Neural cell (in vitro differentiated cells): Measurements from ENCODE around the gene FAM72B.
"Not testable (repeated sequence)": the region's sequence is repeated elsewhere in the genome, so short reads cannot be mapped to it uniquely, and the experiment has no call there.

ENCODE experiments used
- CTCF ChIP-seq: fragments of 450-650 bp; IDR thresholded peaks from 2 replicates; pipeline ENCODE4 v1.5.1; 2014; ENCODE audit warnings: antibody characterized with exemption, mild to moderate bottlenecking, moderate library complexity; ENCODE audit not compliant: poor library complexity, severe bottlenecking
- EP300 ChIP-seq: fragments of 450-650 bp; conservative IDR thresholded peaks from 2 replicates; pipeline ENCODE4 v1.6.1; 2014; ENCODE audit warnings: antibody characterized with exemption, mild to moderate bottlenecking, moderate library complexity; ENCODE audit not compliant: poor library complexity, severe bottlenecking
- EZH2 ChIP-seq: fragments of 200-600, 300-800 bp; shearing (Covaris generic), sonication (generic); IDR thresholded peaks from 2 replicates; pipeline ENCODE4 v1.6.1; 2014; ENCODE audit warnings: antibody characterized with exemption, low read length, borderline replicate concordance, mild to moderate bottlenecking; ENCODE audit not compliant: insufficient read depth, poor library complexity, severe bottlenecking
- REST ChIP-seq: IDR thresholded peaks from 2 replicates; pipeline ENCODE4 v1.6.1; 2012; ENCODE audit warnings: borderline replicate concordance
- SMC3 ChIP-seq: fragments of 450-650 bp; conservative IDR thresholded peaks from 2 replicates; pipeline ENCODE4 v1.6.1; 2014; ENCODE audit warnings: antibody characterized with exemption, mild to moderate bottlenecking, moderate library complexity; ENCODE audit not compliant: poor library complexity
- TAF1 ChIP-seq: IDR thresholded peaks from 2 replicates; pipeline ENCODE4 v1.6.1; 2012; ENCODE audit warnings: low read depth

- not testable (repeated sequence) for TF ChIP-seq CTCF, EZH2, SMC3, REST, EP300, TAF1
Measured at GRCh38 chr1:121210778-121211177, 26.6 kb upstream of the FAM72B start.
